ENCODE measurements around the gene VTI1A. TPM values are rescaled to one million over a fixed set of nuclear protein-coding genes. Genes with fewer than 3 reads are reported as not detected.

The VTI1A gene
- total and polyA plus RNA-seq, 12 donors, result 5.2 to 64.1 (median 22.0) TPM

DNA sequence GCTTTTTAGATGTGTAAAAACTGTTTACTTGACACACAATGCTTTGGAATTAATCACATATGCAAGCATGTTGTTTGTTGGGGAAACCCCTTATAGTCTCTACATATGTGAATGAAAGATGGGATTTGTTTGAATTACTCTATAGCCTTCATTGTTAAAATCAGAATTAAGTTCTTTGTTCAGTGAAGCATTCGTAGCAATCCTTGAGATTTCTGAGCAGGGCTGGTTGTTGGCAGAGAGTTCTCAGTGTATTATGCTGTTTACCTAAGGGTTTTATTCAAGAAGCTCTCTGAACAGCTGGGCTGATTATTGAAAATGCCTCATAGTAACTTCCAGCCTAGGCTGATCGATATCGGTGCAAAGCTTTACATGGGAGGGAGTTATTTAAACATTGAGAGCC is 190.9 kb downstream of the VTI1A start:
- Histone ChIP-seq H3K27ac (no peak overlapping the region), H3K4me3 (no peak overlapping the region), H3K27me3 (no peaks in the 10 kb centered on the region), H3K9me3 (replicated peaks in 1 of 3) (no peaks in the 10 kb centered on the region), H3K36me3 (replicated peaks in 1 of 2) (no peaks in the 10 kb centered on the region), H3K4me1 (replicated peaks in 1 of 2) (peaks cover 0 to 6% of the 10 kb centered on the region in 2 donors)
- intact Hi-C loops (cut with DNase I), result no loop called here
- WGBS, 4 donors, result 82 to 86% (median 84%) methylated on average over 3 of the region's 3 CpGs
- no peak for DNase-seq
- TF ChIP-seq, protein P1, sequence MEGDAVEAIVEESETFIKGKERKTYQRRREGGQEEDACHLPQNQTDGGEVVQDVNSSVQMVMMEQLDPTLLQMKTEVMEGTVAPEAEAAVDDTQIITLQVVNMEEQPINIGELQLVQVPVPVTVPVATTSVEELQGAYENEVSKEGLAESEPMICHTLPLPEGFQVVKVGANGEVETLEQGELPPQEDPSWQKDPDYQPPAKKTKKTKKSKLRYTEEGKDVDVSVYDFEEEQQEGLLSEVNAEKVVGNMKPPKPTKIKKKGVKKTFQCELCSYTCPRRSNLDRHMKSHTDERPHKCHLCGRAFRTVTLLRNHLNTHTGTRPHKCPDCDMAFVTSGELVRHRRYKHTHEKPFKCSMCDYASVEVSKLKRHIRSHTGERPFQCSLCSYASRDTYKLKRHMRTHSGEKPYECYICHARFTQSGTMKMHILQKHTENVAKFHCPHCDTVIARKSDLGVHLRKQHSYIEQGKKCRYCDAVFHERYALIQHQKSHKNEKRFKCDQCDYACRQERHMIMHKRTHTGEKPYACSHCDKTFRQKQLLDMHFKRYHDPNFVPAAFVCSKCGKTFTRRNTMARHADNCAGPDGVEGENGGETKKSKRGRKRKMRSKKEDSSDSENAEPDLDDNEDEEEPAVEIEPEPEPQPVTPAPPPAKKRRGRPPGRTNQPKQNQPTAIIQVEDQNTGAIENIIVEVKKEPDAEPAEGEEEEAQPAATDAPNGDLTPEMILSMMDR (IDR thresholded peaks at IDR 0.05), result no peak
- no peak for TF ChIP-seq POLR2A (IDR thresholded peaks at IDR 0.05)

DNA sequence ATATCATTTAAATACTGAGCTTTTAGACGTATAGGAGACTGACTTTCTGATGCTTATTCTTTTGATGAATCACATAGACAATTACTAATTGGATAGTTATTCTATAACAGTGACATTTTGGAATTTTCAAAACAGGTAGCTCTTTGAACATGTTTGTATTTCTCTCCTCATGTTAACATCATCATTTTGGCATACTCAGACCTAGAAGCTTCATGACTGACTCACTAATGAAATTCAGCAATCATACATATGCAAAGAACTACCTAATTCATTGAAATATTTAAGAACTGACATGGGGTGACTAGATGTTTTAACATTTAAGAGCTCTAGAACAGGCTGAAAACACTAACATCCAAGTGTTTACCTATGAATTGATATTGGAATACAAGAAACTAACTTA is 192.3 kb downstream of the VTI1A start:
- Histone ChIP-seq H3K4me3 (no peak overlapping the region), H3K4me1 (replicated peaks in 1 of 2) (no peaks in the 10 kb centered on the region), H3K36me3 (replicated peaks in 1 of 2) (no peaks in the 10 kb centered on the region), H3K27ac (no peak overlapping the region), H3K27me3 (no peaks in the 10 kb centered on the region), H3K9me3 (replicated peaks in 1 of 3) (no peaks in the 10 kb centered on the region)
- no peak for DNase-seq
- TF ChIP-seq, protein P1 (IDR thresholded peaks at IDR 0.05), result no peak
- TF ChIP-seq POLR2A (IDR thresholded peaks at IDR 0.05), result no peak
- intact Hi-C loops (cut with DNase I), result no loop called here
- 93 to 96% (median 95%) methylated on average over 1 of the region's 1 CpG for WGBS, 4 donors

- 82 to 90% (median 83%) methylated on average over 3 of the region's 3 CpGs for WGBS, 4 donors
- H3K27ac ChIP-seq, result no peak overlapping the region
- TF ChIP-seq, protein P1 (IDR thresholded peaks at IDR 0.05), result no peak
- TF ChIP-seq POLR2A (IDR thresholded peaks at IDR 0.05), result no peak
Measured at GRCh38 chr10:112640638-112641037, 193.6 kb downstream of the VTI1A start.

GRCh38 chr10:112643600-112644264 is 196.7 kb downstream of the VTI1A start:
- H3K4me1 ChIP-seq (replicated peaks in 1 of 2), result no peaks in the 10 kb centered on the region
- H3K27me3 ChIP-seq, result no peaks in the 10 kb centered on the region
- no peak overlapping the region for H3K27ac ChIP-seq
- 83 to 90% (median 86%) methylated on average over 7 of the region's 7 CpGs for WGBS, 4 donors
- H3K4me3 ChIP-seq, result no peak overlapping the region
- H3K36me3 ChIP-seq (replicated peaks in 1 of 2), result no peaks in the 10 kb centered on the region
- no peaks in the 10 kb centered on the region for H3K9me3 ChIP-seq (replicated peaks in 1 of 3)
- intact Hi-C loops (cut with DNase I), result no loop called here
- no peak for TF ChIP-seq POLR2A (IDR thresholded peaks at IDR 0.05)
- TF ChIP-seq, protein P1 (IDR thresholded peaks at IDR 0.05), result no peak
- DNase-seq, result no peak

More at GRCh38 chr10:112640638-112641037, 193.6 kb downstream of the VTI1A start:
- intact Hi-C loops (cut with DNase I), result no loop called here
- DNase-seq, result no peak
- H3K27me3 ChIP-seq, result no peaks in the 10 kb centered on the region
- no peaks in the 10 kb centered on the region for H3K36me3 ChIP-seq (replicated peaks in 1 of 2)
- H3K4me3 ChIP-seq, result no peak overlapping the region
- H3K4me1 ChIP-seq (replicated peaks in 1 of 2), result no peaks in the 10 kb centered on the region
- no peaks in the 10 kb centered on the region for H3K9me3 ChIP-seq (replicated peaks in 1 of 3)

Measured in adrenal gland (tissue), 12 donors.